ENCODE measurements around the gene SORCS2.
"Not testable (repeated sequence)": the region's sequence is repeated elsewhere in the genome, so short reads cannot be mapped to it uniquely, and the experiment has no call there.

Gene SORCS2

GRCh38 chr4:7204656-7205387, 12.5 kb downstream of the SORCS2 start:
- TF ChIP-seq GATA1 (IDR thresholded peaks at IDR 0.05; ENCODE audit: low read depth, low read length), result no peak
- TF ChIP-seq POLR2A (IDR thresholded peaks at IDR 0.05; ENCODE audit: low read length), result no peak
- no peak for DNase-seq

- TF ChIP-seq POLR2A (IDR thresholded peaks at IDR 0.05; ENCODE audit: low read length) (no peak), GATA1 (IDR thresholded peaks at IDR 0.05; ENCODE audit: low read depth, low read length) (no peak)
- no peak for DNase-seq
These were observed 14.0 kb downstream of the SORCS2 start for GRCh38 chr4:7206385-7206784.

DNA sequence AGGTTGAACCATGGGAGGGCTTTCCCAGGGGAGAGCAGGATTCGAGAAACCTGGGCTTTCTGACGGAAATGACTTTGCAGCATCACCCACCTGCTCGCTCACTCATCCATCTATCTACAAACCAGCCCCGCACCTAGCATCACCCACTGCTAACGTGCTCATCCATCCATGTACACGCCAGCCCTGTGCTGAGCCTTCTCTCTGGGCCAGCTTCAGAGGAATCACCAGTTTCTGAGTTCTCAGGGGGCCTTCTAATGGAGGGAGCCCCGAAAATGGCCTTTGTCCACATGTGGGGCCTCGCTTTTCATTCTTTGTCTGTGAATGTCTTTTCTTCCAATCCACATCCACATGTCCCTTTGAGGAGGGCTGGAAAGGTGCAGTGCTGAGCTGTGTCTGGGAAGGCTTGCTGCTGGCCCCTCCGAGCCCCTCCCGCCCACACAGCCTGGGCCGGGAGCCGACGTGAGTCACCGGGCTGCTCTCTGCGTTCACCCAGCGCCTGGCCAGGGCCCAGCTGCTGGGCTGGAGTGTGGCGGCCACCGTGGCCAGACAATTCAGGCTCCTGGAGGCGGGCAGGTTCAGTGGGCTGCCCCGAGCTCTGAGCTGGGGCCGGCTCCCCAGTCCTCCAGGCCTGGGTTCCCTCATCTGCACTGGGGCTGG, 14.7 kb downstream of the SORCS2 start:
- TF ChIP-seq POLR2A (IDR thresholded peaks at IDR 0.05; ENCODE audit: low read length), result no peak
- DNase-seq, result no peak

DNA sequence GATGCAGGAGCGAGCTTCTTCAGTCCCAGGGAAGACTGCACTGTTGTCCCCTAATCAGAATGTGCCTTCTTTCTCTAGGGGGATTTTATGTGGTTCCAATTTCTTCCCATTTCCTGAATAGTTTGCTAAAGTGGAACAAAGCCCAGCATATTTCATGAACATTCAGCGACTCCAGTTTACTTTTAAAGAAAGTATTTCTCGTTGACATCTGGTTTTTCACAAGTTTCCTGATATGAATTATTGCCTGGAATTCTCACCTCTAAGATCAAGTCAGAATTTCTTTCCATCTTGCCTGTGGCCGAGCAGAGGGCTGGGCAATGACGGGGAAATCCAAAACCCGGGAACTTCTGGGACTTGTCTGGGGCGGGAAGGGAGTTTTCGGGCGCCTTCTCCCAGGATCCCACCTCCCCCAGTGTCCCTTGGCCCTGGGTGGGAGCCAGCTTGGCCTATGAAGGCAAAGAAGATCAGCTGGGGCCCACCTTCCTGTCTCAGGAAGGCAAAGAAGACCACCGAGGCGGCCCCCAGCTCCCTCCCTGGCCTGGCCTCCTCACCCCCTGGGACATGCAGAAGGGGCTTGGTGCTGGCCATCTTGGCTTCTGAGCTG, 15.4 kb downstream of the SORCS2 start:
- DNase-seq, result no peak
- TF ChIP-seq POLR2A (IDR thresholded peaks at IDR 0.05; ENCODE audit: low read length) (no peak), GATA1 (IDR thresholded peaks at IDR 0.05; ENCODE audit: low read depth, low read length) (no peak)

DNA sequence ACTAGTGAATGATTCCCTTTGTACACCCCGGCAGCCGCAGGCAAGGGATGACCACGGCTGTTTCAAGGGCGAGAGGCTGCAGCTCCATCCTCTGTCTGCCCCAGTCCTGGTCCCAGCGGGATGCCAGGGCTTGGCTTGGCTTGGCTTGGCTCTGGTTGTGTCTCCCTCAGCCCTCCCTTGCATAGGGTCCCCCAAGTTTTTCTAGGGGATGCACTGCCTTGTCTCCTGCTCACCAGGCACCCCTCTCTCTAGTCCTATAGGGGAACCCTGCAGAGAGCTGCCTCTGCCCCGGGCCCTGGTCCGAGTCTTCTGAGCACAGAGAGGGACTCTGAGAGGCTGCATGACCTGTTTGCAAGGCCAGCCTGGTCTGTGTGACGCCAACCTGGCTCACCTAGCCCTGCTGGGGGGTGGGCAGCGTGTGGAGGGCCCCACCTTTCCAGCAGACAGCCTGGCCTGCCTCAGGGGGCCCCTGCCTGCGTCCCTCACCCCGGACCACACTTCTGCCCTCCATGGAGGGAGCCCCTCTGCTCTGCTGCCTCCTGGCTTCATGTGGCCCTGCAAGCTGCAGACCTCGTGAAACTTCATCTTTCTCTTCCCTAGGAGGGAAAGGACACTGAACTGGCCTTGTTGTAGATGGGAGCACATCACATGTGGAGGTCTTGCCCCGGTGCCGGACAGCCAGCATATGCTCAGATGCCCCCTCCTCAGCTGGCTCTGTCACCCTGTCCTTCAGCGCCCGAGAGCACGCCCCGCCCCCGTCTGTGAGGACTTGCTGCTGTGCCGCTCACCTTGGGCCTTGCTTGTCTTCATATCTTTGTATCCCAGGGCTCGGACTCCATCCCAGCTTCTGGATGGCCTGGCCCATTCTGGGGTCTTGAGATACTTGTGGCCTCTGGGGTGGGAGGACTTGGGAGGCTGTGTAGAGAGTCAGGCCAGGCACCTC, 16.4 kb downstream of the SORCS2 start:
- DNase-seq, result no peak
- TF ChIP-seq POLR2A (IDR thresholded peaks at IDR 0.05; ENCODE audit: low read length) (no peak), GATA1 (IDR thresholded peaks at IDR 0.05; ENCODE audit: low read depth, low read length) (no peak)

- DNase-seq, result no peak
- no peak for TF ChIP-seq GATA1 (IDR thresholded peaks at IDR 0.05; ENCODE audit: low read depth, low read length)
- TF ChIP-seq POLR2A (IDR thresholded peaks at IDR 0.05; ENCODE audit: low read length), result no peak
These were observed 17.4 kb downstream of the SORCS2 start for GRCh38 chr4:7209699-7210098.

DNA sequence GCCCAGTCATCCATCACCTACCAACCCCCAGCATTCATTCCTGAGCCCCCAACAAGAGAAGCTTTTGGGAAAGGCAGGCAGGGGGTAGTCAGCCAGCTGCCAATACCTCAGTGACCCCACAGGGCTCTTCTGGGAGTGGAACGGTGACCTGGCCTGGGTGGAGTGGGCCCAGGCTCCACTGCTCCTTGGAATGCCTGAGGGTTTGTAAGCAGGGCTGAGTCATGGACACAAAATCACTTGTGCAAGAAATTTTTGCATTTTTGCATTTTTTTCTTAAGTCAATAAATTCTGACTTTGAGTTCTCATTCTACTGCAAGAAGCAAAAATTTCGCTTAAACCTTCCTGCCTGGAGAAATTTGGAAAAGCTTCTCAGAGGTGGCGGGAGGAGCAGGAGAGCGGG, 18.5 kb downstream of the SORCS2 start:
- no peak for DNase-seq
- TF ChIP-seq GATA1 (IDR thresholded peaks at IDR 0.05; ENCODE audit: low read depth, low read length) (no peak), POLR2A (IDR thresholded peaks at IDR 0.05; ENCODE audit: low read length) (no peak)

DNA sequence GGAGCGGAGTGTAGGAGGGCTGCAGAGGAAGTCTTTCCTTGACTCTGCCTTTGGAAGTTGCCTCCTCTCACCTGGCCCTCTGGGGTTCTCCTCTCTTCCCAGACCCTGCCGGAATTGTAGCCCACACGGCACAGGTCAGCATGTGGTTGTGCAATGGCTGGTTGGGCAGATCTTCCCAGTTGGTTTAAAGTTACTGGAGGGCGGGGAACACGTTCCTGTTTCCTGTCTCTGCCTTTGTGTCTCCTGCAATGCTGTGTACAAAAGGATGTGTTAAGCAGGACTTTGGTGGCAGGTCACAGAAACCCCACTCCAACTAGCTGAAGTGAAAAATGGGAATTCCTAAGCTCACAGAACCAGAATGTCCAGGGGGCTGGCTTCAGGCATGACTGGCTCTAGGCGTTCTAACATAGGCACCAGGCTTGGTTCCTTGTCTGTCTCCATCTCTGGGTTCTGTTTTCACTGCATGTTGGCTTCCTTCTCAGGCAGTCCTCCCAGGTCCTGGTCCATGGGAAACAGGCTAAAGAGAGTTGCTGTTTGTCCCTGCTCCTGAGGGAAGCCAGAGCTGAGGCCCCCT, 19.9 kb downstream of the SORCS2 start:
- DNase-seq, result no peak
- TF ChIP-seq GATA1 (IDR thresholded peaks at IDR 0.05; ENCODE audit: low read depth, low read length) (no peak), POLR2A (IDR thresholded peaks at IDR 0.05; ENCODE audit: low read length) (no peak)

DNA sequence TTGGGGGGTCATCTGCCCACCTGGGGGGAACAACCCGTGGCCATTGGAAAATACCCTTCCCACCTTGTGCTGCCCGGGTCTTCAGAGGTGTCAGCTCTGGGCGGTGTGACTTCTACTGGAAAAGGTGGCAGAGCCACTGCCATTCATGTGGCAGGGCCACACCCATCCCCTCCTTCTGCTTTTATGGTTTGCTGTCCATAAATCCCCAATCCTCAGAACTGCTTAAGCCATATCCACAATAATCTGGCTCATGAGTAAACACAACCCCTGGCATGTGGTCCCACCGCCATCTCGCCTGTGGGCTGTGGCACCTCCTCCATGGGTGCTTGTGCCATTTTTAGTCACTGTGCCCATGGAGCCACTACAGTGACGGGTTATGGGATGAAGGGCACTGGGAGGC, 20.6 kb downstream of the SORCS2 start:
- no peak for DNase-seq
- TF ChIP-seq GATA1 (IDR thresholded peaks at IDR 0.05; ENCODE audit: low read depth, low read length) (no peak), POLR2A (IDR thresholded peaks at IDR 0.05; ENCODE audit: low read length) (no peak)

DNA sequence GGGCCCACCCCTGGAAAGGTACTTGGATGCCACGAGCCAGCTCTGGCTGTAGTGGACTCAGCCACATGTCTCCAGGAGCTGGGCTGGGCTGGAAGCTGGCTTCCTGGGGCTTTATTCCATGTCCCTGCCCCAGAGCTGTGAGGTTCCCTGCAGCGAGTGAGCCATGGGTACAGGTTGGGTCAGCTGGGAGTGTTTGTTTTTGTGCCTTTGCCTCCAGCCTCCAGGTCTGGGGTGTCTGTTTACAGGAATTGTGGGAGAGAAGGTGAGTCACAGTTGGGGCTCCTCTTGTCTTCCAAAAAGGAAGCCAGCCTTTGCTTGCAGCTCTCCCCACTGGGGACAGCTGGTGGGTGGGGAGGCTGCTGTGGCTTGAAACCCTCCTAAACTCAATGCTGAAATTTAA, 21.5 kb downstream of the SORCS2 start:
- no peak for DNase-seq
- TF ChIP-seq POLR2A (IDR thresholded peaks at IDR 0.05; ENCODE audit: low read length) (no peak), GATA1 (IDR thresholded peaks at IDR 0.05; ENCODE audit: low read depth, low read length) (no peak)

DNA sequence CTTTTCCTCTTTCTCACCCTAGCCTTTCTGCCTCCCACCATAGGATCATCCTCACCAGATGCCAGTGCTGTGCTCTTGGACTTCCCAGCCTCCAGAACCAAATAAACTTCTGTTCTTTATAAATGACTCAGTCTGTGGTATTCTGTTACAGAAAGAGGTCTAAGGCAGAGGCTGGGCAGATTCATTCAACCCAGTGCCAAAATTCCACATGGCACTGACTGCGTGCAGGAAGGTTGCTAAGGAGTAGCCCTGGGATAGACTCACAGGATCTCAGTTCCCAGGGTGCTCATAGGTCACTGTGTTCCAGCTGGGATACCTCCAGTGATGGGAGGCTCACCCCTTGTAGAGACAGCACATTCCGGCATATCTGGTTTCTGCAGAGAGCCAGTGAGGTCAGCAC, 22.0 kb downstream of the SORCS2 start:
- no peak for DNase-seq
- TF ChIP-seq GATA1 (IDR thresholded peaks at IDR 0.05; ENCODE audit: low read depth, low read length), result no peak
- TF ChIP-seq POLR2A (IDR thresholded peaks at IDR 0.05; ENCODE audit: low read length), result no peak

GRCh38 chr4:7215187-7215586, 22.8 kb downstream of the SORCS2 start:
- DNase-seq, result not testable (repeated sequence)

- no peak for TF ChIP-seq POLR2A (IDR thresholded peaks at IDR 0.05; ENCODE audit: low read length)
- no peak for TF ChIP-seq GATA1 (IDR thresholded peaks at IDR 0.05; ENCODE audit: low read depth, low read length)
- DNase-seq, result no peak
These were observed 24.7 kb downstream of the SORCS2 start for GRCh38 chr4:7217039-7217438.
